Neural progenitor cell (in vitro differentiated cells): ENCODE measurements around the gene FARP2.

ENCODE experiments used
- CTCF ChIP-seq: fragments of 200-600 bp; sonication (generic); IDR thresholded peaks from 2 replicates; pipeline ENCODE4 v1.5.1; 2017; ENCODE audit warnings: antibody characterized with exemption, mild to moderate bottlenecking
- EZH2 ChIP-seq: fragments of 200-600 bp; sonication (generic); IDR thresholded peaks from 2 replicates; pipeline ENCODE4 v1.6.1; 2017; ENCODE audit warnings: antibody characterized with exemption, mild to moderate bottlenecking, moderate library complexity
- EZH2phosphoT487 ChIP-seq: fragments of 200-600 bp; sonication (generic); IDR thresholded peaks from 2 replicates; pipeline ENCODE4 v1.6.1; 2017; ENCODE audit warnings: antibody characterized with exemption

- TF ChIP-seq CTCF (no peak), EZH2 (no peak), EZH2phosphoT487 (no peak)
Observed at GRCh38 chr2:241500431-241500975, 144.4 kb downstream of the FARP2 start.
